Measurements from ENCODE around the gene SLC36A3. TPM values are rescaled to one million over a fixed set of nuclear protein-coding genes. Genes with fewer than 3 reads are reported as not detected.

SLC36A3 gene
- total RNA-seq, 4 donors from 2014 or later = not detected

GRCh38 chr5:151345187-151345807, 41.7 kb upstream of the SLC36A3 start:
- peaks cover 0 to 80% (median 0%) of the 10 kb centered on the region in 4 donors for H3K27me3 ChIP-seq
- no peaks in the 10 kb centered on the region for H3K9me3 ChIP-seq
- TF ChIP-seq CTCF (IDR thresholded peaks at IDR 0.05) = no peak
- TF ChIP-seq POLR2A (IDR thresholded peaks at IDR 0.05) = no peak
- no peak for DNase-seq
- no peak overlapping the region for H3K27ac ChIP-seq
- intact Hi-C loops (cut with DNase I) = no loop called here
- no peaks in the 10 kb centered on the region for H3K36me3 ChIP-seq
- no peak overlapping the region for H3K4me3 ChIP-seq
- WGBS, 2 donors = 27 to 44% methylated on average over 10 to 11 of the region's 11 CpGs
- no peaks in the 10 kb centered on the region for H3K4me1 ChIP-seq

- peaks cover 0 to 77% (median 0%) of the 10 kb centered on the region in 4 donors for H3K27me3 ChIP-seq
- DNase-seq = no peak
- no peak for TF ChIP-seq POLR2A (IDR thresholded peaks at IDR 0.05)
- no peak for TF ChIP-seq CTCF (IDR thresholded peaks at IDR 0.05)
- no peaks in the 10 kb centered on the region for H3K9me3 ChIP-seq
- WGBS, 2 donors = 90 to 92% methylated on average over 6 to 7 of the region's 7 CpGs
- H3K36me3 ChIP-seq = no peaks in the 10 kb centered on the region
- H3K27ac ChIP-seq = no peak overlapping the region
- no peaks in the 10 kb centered on the region for H3K4me1 ChIP-seq
- intact Hi-C loops (cut with DNase I) = no loop called here
- no peak overlapping the region for H3K4me3 ChIP-seq
These were observed 40.5 kb upstream of the SLC36A3 start for GRCh38 chr5:151344088-151344487.

- H3K9me3 ChIP-seq = no peaks in the 10 kb centered on the region
- no peaks in the 10 kb centered on the region for H3K4me1 ChIP-seq
- no peaks in the 10 kb centered on the region for H3K36me3 ChIP-seq
- no peak overlapping the region for H3K27ac ChIP-seq
- peaks cover 0 to 51% (median 0%) of the 10 kb centered on the region in 4 donors for H3K27me3 ChIP-seq
- no peak overlapping the region for H3K4me3 ChIP-seq
- no peak for DNase-seq
- intact Hi-C loops (cut with DNase I) = no loop called here
- WGBS, 2 donors = 72 to 74% methylated on average over 3 of the region's 3 CpGs
- no peak for TF ChIP-seq POLR2A (IDR thresholded peaks at IDR 0.05)
- TF ChIP-seq CTCF (IDR thresholded peaks at IDR 0.05) = no peak
These were observed 36.4 kb upstream of the SLC36A3 start for GRCh38 chr5:151340004-151340403.

- intact Hi-C loops (cut with DNase I) = no loop called here
- WGBS, 2 donors = 63 to 74% methylated on average over 4 of the region's 4 CpGs
- Histone ChIP-seq H3K4me3 (no peak overlapping the region), H3K36me3 (no peaks in the 10 kb centered on the region), H3K27me3 (peaks cover 0 to 40% (median 0%) of the 10 kb centered on the region in 4 donors), H3K4me1 (no peaks in the 10 kb centered on the region), H3K9me3 (no peaks in the 10 kb centered on the region), H3K27ac (no peak overlapping the region)
- TF ChIP-seq POLR2A (IDR thresholded peaks at IDR 0.05) = no peak
- TF ChIP-seq CTCF (IDR thresholded peaks at IDR 0.05) = no peak
- DNase-seq = no peak
These were observed 35.2 kb upstream of the SLC36A3 start for GRCh38 chr5:151338734-151339133.

GRCh38 chr5:151332857-151333256, 29.3 kb upstream of the SLC36A3 start:
- H3K4me1 ChIP-seq = no peaks in the 10 kb centered on the region
- TF ChIP-seq CTCF (IDR thresholded peaks at IDR 0.05) = no peak
- no peak for TF ChIP-seq POLR2A (IDR thresholded peaks at IDR 0.05)

More at GRCh38 chr5:151332857-151333256, 29.3 kb upstream of the SLC36A3 start:
- 75 to 90% methylated on average over 2 of the region's 2 CpGs for WGBS, 2 donors
- H3K27me3 ChIP-seq = no peaks in the 10 kb centered on the region
- no peak overlapping the region for H3K27ac ChIP-seq
- intact Hi-C loops (cut with DNase I) = no loop called here
- DNase-seq = no peak
- H3K9me3 ChIP-seq = no peaks in the 10 kb centered on the region
- H3K4me3 ChIP-seq = no peak overlapping the region
- H3K36me3 ChIP-seq = no peaks in the 10 kb centered on the region
